K562 treated with DMSO at 1 percent for 24 hours (cell line): ENCODE measurements around the gene SPINK1. TPM values are rescaled to one million over a fixed set of nuclear protein-coding genes. Genes with fewer than 3 reads are reported as not detected.

Experiments used
- total RNA-seq: library from RNA; unstranded; fragments of 300-600 nt; gene quantifications from 2 replicates; pipeline ENCODE4 v1.2.3, GENCODE V29; 2022; ENCODE audit warnings: low read depth; ENCODE audit not compliant: insufficient read depth

The SPINK1 gene
- 4.7 and 6.0 TPM in 2 replicates for total RNA-seq

GRCh38 chr5:147831465-147831864 lies at the start of gene SPINK1:
SPINK1 (minus strand) TSS chr5:147831671; CDS start chr5:147831577, 94 bp downstream.

GRCh38 chr5:147878066-147878759 lies 46.7 kb upstream of the SPINK1 start, which contains the start of gene SCGB3A2:
SCGB3A2 (plus strand) TSS chr5:147878711; CDS start chr5:147878804, 93 bp downstream.

GRCh38 chr5:147782110-147783028 lies 49.1 kb downstream of the SPINK1 start, which contains the start of gene JAKMIP2:
JAKMIP2 (minus strand) TSS chr5:147782728; CDS start chr5:147671806, 110,922 bp downstream.

Other genes with a start within 250 kb of the SPINK1 start
- not detected in 2 replicates for gene JAKMIP2, start 48.9 kb downstream of the SPINK1 start, total RNA-seq
- not detected in 2 replicates for gene SCGB3A2, start 47.0 kb upstream of the SPINK1 start, total RNA-seq
- gene C5orf46, start 74.9 kb upstream of the SPINK1 start, total RNA-seq = not detected in 2 replicates
- 0.52 and 0.76 TPM in 2 replicates for gene SPINK5, start 232.3 kb upstream of the SPINK1 start, total RNA-seq